HG03342 (cell line): Measurements from ENCODE around the gene EFNA4.

ENCODE experiments used
- ATAC-seq: cut with Tn5 transposase; IDR thresholded peaks from one replicate; pipeline ENCODE4 v1.9.1; 2021; ENCODE audit warnings: mild to moderate bottlenecking, moderate library complexity; ENCODE audit not compliant: unreplicated experiment

EFNA4 gene

DNA sequence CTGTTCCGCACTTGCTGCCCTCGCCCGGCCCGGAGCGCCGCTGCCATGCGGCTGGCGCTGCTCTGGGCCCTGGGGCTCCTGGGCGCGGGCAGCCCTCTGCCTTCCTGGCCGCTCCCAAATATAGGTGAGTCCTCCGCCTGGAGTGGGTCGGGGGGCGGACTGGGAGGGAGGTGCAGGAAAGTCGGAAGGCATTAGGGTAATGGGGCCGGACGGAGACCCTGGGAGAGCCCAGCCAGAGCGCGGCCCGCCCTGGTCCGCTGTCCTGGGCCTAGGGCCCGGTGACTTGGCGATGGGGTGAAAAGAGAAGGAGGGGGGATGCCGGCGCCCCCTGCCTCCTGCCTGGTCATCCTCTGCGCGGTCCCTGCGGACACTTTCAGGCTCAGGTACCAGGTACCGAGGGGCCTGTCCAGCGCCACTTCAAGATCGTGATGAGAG, 12.2 kb upstream of the EFNA4 start:
- ATAC-seq = peak; percentile 20

DNA sequence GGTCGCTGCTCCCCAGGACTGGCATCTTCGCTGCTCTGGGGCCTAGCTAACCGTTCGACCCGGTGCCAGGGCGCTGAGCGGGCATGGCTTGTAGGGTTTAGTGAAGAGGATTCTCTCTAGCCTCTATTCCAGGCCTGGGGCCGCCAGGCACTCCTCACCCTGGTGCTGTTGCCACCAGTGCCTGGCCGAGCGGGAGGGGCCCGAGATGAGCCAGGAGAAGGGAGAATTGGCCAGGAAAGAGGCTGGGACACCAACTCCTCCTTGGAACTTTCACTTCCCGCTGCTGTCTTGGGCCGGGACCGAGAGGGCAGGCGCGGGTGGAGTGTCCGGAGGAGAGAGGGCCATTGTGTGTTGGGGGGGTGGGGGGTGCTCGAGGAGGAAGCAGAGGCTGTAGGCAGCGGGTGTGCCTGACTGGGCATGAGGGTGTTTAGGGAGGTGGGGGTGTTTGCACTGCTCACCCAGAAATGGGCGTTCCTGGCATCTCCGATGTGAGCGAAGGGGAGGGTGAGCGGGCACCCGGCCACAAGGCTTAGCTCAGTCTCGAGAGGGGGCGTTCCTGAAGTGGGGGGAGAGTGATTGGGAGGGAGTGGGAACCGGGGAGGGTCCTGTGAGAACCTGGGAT, 11.7 kb upstream of the EFNA4 start:
- ATAC-seq = peak; percentile 3

DNA sequence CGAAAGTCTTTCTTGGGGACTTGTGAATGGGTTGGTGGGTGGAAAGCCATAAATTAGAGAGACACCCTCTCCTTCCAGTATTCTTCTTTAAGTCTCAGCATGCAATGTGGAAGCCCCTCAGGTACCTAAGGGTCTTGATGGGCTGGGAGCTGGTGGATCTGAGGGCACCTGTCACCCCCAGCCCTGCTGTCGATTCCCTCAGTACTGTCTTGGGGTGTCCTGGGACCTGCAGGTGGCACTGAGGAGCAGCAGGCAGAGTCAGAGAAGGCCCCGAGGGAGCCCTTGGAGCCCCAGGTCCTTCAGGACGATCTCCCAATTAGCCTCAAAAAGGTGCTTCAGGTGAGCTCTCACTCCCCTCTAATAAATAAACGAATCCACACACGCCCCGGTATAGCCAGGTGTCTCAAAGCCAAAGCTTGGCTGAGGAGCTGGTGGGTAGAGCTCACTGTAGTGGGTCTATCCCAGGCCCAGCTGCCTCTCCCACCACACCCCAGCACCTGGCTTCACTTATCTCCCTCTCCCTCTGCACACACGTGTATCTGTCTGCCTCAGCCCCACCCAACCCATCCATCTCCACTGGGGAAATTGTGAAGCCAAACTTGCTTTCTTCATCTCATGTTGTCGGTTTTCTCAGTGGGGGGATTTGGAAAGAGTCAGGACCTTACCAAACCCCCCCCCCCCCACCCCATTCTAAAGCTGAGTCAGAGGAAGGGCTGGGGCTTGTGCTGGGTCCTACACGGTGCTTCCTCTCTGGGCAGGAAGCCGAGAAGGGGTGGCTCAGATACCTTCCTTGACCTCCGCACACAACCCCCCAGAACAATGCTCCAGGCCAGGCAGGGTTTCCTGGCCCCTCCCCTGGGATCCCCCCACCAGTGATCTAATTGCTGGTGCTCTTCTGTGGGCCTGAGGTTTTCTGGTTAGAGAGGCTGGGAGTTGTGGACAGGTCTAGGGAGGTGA, 10.8 kb upstream of the EFNA4 start:
- no peak for ATAC-seq

DNA sequence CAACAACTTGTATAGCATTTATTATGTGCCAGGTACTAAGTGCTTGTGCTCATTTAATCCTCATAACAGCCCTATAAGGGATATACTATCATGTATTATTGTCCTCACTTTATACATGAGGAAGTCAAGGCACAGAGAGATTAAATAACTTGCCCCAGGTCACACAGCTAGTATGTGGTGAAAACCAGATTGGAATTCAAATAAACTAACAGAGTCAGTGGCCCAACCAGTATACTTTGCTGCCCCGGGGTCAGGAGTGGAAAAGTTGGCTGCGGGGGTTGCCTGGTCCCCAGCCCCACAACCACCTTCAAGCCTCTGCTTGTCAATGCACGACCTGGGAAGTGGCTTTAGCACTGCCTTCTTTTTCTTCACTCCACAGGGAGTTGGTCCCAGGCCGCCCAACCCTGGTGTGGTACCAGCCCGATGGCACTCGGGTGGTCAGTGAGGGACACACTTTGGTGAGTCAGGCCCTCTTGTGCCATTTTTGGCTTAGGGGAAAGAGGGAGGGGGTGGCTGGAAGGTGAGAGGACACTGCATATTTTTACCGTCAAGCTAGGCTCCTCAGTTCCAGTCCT, 9.9 kb upstream of the EFNA4 start:
- no peak for ATAC-seq

DNA sequence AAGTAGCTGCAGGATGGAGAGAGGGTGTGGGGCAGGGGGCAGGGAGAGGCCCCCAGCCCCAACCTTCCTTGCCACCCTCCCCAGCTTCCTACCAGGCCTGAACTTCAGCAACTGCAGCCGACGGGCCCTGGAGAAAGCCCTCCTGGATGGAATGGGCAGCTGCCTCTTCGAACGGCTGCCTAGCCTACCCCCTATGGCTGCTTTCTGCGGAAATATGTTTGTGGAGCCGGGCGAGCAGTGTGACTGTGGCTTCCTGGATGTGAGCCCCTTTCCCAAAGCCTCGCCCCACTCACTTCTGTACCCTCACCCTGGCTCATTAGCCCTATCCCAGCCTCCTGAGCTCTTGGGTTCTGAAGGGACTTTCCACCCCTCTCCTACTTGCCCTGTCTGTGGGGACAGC, 6.4 kb upstream of the EFNA4 start:
- ATAC-seq = no peak

DNA sequence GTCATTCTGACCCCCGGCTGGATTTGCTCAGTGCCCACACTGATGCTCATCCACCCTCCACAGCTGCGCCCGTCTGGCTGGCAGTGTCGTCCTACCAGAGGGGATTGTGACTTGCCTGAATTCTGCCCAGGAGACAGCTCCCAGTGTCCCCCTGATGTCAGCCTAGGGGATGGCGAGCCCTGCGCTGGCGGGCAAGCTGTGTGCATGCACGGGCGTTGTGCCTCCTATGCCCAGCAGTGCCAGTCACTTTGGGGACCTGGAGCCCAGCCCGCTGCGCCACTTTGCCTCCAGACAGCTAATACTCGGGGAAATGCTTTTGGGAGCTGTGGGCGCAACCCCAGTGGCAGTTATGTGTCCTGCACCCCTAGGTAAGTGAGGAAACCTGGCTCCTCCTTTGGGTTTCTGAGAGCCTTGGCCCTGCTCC, 5.7 kb upstream of the EFNA4 start:
- ATAC-seq = no peak

DNA sequence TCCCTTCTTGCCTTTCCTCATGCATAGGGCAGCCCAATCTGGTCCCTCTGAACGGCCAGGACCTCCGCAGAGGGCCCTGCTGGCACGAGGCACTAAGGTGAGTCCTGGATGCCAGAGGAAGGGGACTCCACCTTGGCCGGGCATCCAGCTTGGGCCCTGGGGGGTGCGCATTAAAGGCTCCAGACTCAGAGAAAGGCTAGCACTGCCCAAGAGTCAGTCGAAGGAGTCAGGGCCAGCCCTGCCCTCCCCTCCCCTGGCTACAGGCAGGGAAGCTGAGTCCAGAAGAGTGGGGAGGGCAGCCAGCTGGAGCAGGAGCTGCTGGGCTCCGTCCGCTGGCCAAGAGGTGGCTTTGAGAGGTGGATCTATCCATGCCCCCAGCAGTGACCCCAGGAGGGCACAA, 2.8 kb upstream of the EFNA4 start:
- ATAC-seq = no peak

DNA sequence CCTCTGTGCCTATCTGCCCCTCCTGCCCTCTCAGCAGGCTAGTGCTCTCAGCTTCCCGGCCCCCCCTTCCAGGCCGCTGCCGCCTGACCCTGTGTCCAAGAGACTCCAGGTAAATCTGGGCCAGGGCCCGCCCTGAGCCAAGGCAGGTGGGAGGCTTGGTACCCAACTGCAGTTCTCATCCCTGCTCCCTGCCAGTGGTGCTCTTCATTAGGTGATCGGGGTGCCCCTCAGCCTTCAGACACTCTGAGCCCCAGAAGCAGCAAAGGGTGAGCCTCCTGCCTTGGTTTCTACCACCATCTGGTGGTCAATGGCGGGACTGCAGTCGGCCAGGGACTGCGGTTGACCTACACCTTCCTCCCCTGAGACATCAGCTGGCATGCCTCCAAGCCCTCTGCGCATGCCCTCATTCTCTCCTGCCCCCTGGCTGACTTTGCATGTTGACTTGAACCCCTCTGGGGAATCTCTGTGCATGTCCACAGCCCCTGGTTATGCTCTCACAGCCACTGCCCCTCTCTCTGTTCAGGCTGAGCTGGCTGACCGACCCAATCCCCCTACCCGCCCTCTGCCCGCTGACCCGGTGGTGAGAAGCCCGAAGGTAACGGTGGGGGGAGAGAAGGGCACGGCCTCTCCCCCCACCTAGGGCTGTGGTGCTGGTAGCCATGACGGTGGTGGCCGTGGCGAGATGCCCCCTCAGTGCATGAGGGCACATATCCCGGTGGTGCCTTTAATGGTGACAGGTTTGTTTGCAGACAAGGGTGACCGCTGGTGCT, 2.0 kb upstream of the EFNA4 start:
- ATAC-seq = peak; percentile 42

DNA sequence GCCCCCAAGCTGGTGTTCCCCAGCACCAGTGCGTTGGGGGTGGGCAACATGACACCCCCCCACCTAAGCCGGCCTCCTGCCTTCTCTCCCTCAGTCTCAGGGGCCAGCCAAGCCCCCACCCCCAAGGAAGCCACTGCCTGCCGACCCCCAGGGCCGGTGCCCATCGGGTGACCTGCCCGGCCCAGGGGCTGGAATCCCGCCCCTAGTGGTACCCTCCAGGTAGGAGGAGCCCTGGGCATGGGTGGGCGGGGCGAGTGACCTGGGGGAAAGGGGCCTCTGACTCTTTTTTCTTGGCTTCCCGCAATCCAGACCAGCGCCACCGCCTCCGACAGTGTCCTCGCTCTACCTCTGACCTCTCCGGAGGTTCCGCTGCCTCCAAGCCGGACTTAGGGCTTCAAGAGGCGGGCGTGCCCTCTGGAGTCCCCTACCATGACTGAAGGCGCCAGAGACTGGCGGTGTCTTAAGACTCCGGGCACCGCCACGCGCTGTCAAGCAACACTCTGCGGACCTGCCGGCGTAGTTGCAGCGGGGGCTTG, 1.3 kb upstream of the EFNA4 start:
- no peak for ATAC-seq

DNA sequence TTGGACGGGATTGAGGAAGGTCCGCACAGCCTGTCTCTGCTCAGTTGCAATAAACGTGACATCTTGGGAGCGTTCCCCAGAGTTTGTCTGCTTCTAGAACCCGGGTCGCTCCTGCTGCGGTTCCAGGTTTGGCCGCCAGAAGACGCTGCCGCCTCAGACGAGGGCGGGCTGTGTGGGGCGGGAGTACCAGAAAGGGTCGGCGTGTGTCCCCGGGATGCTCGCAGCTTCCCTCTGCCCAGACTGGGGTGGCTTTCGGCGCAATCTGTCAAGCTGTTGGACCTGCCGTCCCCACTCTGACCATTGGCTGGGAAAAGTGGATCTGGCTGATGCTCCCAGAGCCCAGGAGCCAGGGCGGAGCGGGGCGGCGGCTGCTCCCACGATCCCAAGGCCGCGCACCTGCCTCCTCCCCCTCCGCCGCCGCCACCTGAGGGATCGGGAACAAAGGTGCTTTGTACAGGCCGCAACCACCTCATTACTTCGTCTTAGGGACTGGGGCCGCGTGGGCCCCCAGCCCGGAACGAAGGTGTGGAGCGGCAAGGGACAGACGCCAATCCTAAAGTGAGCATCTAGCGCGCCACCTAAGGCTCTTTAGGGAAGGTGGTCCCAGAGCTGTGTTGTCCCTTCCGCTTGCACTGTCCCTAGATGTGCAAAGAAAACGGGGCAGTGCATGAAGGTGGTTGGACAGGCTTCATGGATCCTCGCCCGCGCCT, 683 bp upstream of the EFNA4 start:
- ATAC-seq = no peak

DNA sequence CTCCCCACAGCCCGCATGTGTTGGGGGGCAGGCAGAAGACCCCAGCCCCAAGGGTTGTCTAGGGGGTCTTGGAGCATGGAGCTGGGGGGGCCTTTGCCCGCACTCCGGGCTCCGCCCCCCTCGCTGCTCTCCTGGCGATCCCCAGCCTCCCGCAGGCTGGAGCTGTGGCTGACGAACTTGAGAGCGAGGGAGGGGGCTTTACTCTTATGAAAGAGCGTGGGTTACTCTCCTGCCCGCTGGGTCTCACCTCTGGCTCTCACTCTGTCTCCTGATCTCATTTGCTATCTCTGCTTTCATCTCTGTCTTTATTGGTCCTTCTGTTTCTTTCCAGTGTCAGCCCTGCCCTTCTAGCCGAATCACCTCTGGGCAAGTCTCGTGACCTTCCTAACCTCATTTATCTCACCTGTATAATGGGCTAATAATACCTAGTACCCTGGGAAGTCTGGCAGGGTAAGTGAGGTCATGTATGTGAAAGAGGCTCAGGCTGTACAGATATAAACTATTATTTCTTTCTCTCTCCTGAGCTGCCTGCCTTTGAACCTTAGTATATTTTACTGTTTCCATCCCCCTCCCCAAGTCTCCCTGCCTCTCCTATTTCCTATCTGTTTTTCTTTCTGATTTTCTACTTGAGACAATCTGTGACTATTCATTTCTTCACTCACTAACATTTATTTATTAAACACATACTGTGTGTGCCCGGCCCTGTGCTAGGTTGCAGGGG, 731 bp downstream of the EFNA4 start:
- ATAC-seq = no peak

DNA sequence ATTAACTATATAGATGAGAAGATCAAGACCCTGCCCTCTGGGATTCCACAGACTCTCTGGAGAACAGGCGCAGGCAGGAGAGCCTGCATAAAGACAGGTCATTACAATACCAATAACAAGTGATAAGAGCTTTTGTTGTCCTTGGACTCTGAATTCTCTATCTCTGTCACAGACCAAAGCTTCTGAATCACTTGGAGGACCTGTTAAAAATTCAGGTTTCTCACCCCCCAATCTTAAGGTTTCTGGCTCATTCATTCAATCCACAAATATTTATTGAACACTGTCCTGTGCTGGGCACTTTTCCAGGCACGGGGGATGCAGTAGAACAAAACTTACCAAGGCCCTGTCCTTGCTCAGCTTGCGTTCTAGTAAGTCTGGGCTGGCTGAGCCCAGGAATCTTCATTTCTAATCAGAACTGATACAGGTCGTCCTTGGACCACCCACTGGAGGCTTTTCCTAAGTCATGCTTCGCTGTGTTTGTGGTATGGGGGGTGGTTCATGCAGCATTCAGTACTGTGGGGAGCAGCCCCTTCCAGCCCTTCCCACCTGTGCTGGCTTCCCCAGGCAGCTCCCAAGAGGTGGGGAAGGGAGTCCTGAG, 1.4 kb downstream of the EFNA4 start:
- no peak for ATAC-seq

DNA sequence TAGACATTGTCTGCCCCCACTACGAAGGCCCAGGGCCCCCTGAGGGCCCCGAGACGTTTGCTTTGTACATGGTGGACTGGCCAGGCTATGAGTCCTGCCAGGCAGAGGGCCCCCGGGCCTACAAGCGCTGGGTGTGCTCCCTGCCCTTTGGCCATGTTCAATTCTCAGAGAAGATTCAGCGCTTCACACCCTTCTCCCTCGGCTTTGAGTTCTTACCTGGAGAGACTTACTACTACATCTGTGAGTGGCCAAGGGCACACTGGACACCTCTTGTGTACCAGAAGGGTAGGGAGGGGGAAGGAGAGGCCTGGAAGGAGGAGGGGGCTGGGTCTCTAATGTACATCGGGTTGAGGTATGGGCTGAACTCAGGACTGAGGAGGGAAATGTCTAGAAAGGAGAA, 3.2 kb downstream of the EFNA4 start:
- no peak for ATAC-seq

DNA sequence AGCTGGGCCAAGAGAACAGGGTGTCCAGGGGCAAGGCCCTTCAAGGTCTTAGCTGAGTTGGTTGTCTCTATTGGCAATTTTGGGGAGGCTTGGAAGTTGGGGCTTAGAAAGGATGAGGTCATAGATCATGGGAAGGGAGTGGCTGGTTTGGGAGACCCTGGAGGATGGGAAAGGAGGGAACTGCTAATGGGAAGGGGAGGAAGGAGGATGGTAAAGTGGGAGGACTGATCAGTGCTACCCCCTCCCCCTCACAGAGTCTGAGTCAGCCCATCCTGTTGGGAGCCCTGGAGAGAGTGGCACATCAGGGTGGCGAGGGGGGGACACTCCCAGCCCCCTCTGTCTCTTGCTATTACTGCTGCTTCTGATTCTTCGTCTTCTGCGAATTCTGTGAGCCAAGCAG, 5.1 kb downstream of the EFNA4 start:
- no peak for ATAC-seq

DNA sequence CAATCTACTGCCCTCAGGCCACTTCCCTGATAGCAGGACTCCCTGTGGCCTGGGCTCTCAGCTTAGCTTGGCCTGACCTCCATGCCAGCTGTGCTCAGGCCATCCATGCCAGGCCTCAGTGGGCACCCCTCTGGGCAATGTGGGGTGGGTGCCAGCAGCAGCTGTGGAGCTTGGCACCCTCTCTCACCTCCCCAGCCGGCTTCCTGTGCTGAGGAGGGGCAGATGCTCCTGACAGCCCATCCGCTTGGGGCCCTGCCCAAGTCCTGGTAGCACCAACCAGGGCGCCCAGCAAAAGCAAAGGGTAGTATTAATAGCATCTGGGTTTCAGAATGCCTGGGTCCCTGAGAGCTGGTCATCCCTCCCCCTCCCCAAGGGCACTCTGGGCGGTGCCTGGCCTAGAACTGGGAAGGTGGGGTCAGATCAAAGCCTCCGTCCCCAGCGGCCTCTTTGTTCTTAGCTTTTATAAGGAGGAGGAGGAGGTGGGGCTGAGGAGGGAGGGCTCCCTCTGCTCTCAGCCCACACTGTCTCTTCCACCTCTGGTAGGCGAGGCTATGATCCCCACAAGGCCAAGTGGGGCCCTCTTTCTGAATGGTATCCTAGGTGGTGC, 6.1 kb downstream of the EFNA4 start:
- no peak for ATAC-seq

DNA sequence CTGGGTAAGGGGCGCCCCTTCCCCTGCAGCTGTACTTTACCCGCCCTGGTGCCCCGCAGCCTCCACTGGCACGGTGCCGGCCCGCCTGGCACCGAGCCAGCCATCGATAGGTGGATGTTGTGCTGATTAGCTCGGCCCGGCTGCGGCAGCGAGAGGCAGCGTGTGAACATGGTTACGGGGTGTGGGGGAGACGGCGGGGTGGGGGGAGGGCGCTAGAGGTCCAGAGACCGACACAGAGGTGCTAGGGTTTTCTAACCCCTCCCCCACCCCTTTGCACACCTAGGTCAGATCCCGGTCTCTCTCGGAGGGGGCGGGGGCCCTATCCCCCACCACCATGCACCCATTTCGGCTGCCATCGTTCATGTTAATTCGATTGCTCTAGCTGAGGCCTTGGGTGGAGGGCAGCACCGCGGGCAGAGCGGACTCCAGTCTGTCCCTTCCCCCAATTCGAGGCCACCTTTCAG, 6.7 kb downstream of the EFNA4 start:
- no peak for ATAC-seq

DNA sequence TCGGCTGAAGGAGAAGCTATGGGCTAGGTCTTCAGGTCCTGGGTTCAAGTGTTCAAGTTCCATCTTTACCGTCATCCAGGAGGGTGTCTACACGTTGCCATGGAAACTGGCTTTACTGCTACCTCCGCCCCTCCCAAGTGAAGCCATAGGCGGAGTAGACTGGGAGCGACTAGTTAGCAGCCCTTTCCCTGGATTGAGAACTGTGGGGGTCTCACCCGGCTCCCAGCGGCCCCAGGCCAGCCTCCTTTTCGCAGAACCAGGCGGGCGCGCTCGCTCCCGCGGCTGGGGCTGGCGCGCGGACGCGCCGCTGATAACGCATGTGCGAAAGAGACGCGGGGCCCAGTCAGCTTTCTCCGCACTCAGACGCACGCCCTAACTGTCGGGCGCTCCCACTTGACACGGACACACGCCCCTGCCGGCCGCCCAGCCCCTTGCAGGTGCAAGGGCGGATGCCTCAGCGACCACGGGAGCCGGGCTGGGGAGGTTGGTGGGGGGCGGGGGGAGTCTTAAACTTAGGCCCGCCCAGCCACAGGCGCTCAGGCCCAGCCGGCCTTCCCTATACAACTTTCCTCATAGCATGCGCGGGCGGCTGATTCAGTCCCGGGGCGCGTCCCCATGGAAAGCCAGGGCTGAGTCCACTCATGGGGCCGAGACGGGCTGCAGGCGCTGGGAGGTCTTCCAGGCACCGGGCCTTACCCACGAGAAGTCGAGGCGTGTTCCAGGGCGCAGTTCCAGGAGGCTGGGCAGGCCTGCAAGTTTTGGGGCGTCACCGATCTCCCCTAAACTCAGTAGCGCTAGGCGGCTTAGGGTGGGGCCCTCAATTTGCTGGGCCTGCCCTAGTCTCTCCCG, 7.4 kb downstream of the EFNA4 start:
- ATAC-seq = no peak

DNA sequence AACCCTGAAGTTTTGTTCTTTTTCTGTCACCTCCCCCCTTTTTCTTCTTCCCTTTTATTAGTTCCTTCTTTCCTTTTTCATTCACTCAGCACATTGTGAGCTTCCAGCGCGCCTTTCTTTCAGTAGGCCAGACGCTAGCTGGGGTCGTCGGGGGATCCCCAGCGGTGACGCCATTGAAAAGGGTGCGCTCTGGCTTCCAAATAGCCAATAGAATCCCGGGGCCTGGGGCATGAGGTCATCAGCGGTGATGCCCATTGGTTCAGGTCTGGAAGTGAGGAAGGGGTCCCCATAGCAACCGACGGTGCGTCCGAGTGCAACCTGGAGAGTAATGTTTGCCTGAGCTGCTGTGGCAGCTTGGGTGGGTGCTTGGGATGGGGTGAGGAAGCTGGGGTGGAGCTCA, 8.2 kb downstream of the EFNA4 start:
- no peak for ATAC-seq
